HG03064 (cell line): ENCODE measurements around the gene VSTM2L.

Experiments
- ATAC-seq: cut with Tn5 transposase; IDR thresholded peaks from one replicate; pipeline ENCODE4 v1.9.1; 2021; ENCODE audit warnings: low read depth; ENCODE audit not compliant: unreplicated experiment

The VSTM2L gene

GRCh38 chr20:37877832-37878772 lies 24.8 kb upstream of the VSTM2L start:
- no peak for ATAC-seq

- no peak for ATAC-seq
Measured at GRCh38 chr20:37878835-37879599, 23.9 kb upstream of the VSTM2L start.

GRCh38 chr20:37879843-37880242 lies 23.1 kb upstream of the VSTM2L start:
- ATAC-seq, result no peak

DNA sequence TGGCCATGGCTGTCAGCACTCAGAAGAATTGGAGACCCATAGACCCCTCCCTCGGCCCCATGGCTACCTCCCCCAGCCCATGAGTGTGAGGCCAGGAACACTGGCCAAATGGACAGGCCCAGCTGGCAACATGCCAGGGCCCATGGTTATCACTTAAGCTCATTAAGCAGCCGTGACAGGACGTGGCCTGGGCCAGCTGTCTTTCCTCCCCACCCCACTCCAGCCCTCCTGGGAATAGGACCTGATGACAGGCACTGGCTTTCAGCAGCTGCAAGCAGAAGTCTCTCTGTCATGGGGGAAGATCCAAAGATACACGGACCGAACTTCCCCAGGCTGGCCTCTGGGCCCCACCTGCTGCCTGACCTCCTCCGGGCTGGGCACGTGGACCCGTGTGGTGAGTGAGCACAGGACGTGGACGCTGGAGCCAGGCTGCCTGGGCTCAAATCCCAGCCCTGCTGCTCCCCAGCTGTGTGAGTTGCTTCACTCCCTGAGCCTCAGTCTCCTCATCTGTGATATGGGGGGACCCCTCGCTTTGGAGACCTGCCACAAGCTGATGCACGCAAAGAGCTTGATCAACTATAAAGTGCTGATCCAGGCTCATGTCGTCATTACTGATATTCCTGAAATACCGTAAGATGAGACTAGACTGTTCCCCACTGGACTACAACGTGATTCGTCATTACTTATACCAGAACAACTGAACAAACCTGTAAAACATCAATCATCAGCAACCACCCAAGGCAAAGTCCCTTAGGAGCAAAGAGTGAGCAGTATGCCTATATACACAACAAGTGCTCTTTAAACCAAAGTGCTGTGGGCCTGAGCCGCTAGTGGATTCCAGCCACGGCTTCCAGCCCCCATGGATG lies 22.0 kb upstream of the VSTM2L start:
- no peak for ATAC-seq

GRCh38 chr20:37881601-37882343 lies 21.2 kb upstream of the VSTM2L start:
- no peak for ATAC-seq

GRCh38 chr20:37882961-37883712 lies 19.8 kb upstream of the VSTM2L start:
- ATAC-seq, result no peak

- ATAC-seq, result no peak
Measured at GRCh38 chr20:37885042-37885441, 17.9 kb upstream of the VSTM2L start.

GRCh38 chr20:37885593-37886503 lies 17.1 kb upstream of the VSTM2L start:
- ATAC-seq, result no peak

DNA sequence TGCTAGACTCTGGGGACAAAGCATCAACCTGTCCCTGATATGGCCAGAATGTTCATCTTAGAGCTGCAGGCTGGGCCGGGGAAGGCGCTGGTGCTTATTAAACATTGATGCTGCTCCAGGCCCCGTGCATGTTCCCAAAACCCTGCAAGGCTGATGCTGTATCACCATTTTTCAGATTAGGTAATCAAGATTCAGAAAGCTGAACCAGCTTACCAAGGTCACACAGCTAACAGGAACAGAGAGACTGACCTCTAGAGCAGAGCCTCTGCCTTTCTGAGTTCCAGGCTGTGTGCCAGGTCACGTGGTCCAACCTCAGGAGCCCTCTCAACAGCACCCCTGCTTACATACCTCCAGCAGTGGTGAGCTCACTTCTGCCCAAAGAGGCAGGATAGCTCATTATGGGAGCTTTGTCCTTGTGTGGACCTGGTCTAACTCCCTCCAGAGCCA lies 16.1 kb upstream of the VSTM2L start:
- ATAC-seq, result no peak

DNA sequence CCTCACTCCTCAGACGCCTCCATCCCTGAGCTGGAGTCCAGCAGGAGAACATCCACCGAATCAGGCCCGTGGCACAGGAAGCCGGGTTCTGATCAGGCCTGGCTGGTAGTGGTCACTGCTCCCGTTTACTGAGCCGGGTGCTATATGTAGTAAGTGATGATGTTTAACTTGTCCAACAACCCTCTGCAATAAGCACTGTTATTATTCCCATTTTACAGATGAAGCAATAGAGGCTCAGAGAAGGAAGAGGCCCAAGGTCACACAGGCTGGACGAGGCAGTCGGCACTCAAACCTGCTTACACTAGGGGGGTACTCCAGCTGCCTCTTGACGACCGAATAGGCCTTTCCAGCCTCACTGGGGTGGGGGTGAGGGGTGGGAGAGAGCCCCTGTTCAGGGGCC lies 14.3 kb upstream of the VSTM2L start:
- no peak for ATAC-seq

- no peak for ATAC-seq
Measured at GRCh38 chr20:37890108-37890507, 12.8 kb upstream of the VSTM2L start.

- ATAC-seq, result no peak
Measured at GRCh38 chr20:37890643-37891042, 12.3 kb upstream of the VSTM2L start.

GRCh38 chr20:37892001-37892400 lies 10.9 kb upstream of the VSTM2L start:
- ATAC-seq, result no peak

DNA sequence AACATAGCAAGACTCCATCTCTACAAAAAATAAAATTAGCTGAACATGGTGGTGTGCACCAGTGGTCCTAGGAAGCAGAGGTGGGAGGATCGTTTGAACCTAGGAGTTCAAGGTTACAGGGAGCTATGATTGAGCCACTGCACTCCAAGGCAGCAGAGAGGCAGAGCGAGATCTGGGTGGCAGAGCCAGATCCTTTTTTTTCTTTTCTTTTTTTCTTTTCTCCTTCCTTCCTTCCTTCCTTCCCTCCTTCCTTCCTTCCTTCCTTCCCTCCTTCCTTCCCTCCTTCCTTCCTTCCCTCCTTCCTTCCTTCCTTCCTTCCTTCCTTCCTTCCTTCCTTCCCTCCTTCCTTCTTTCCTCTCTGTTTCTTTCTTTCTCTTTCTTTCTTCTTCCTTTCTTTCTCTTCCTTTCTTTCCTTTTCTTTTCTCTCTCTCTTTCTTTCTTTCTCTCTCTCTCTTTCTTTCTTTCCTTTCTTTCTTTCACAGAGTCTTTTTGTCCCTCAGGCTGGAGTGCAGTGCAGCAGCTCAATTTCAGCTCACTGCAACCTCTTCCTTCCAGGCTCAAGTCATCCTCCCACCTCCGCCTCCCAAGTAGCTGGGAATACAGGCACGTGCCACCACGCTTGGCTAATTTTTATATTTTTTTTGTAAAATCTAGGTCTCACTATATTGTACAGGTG lies 9.2 kb upstream of the VSTM2L start:
- ATAC-seq, result no peak

GRCh38 chr20:37894454-37894853 lies 8.5 kb upstream of the VSTM2L start:
- ATAC-seq, result no peak

DNA sequence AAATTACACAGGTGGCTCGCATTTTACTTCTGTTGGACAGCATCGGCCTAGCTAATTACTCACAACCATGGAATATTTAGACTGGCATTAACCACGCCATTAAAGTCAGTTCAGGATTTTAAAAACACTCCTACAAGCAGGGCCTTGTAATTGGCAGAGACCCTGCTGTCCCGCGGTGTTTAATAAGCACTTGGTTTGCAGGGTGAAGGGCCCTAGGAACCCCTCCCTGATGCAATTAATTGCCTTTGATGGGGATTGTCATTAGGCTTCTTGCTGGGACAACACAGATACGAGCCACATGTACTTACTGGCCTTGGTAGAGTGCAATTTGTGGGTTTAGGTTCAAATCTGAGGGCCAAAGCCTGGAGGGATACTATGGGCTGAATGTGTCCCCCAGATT lies 7.8 kb upstream of the VSTM2L start:
- no peak for ATAC-seq

DNA sequence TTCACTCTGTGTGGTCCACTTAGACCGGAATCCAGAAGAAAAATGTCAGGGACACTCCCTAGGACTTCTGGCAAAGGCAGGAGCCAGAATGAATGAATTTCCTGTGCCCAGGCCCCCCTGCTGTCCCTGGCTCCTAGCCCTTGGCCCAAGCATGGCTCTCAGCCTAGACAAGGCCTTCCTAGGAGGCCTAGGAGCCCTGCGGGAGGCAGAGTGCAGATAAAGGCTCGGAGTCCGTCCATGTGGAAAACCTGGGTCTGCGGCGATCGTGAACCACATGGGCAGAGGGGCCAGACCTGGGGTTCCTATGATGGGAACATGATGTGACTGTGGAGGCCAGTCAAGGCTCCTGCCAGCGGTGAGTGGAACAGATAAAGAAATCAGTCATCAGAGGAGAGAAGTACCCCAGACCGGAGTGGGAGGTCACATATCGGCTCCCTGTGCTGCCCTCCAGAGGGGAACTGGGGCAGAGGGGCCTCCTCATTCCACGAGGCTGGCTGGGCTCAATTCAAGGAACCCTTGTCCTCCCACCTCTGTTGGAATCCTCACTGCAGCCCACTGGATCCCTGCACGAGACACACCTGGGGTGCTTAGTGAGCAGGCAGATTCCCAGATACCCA lies 5.9 kb upstream of the VSTM2L start:
- ATAC-seq, result no peak
